Lung (tissue), 12 donors: ENCODE data around the gene ACAT2. TPM values are rescaled to one million over a fixed set of nuclear protein-coding genes. Genes with fewer than 3 reads are reported as not detected.

Experiments used
- ATAC-seq: fragments of 200-7000 bp; cut with Tn5 transposase; one replicate; pipeline ENCODE4 v1.9.1; 2020; ENCODE audit warnings: moderate number of reproducible peaks; ENCODE audit not compliant: insufficient read depth, low FRiP score
- DNase-seq, 3 donors: peaks; one replicate each; pipeline ENCODE4 v3.0.0-alpha.2; 2013 to 2017
- H3K27ac ChIP-seq, 2 donors: one replicate each; pipeline ENCODE4 v1.5.1; 2013; ENCODE audit warnings: mild to moderate bottlenecking in 2 of 2, moderate library complexity in 2 of 2, control low read depth in 1 of 2, inconsistent platforms in 1 of 2, low read depth in 1 of 2, low read length in 1 of 2
- H3K27me3 ChIP-seq, 3 donors: one replicate each; pipeline ENCODE4 v1.5.1; 2013; ENCODE audit warnings: low read length in 2 of 3; ENCODE audit not compliant: control insufficient read depth in 3 of 3, insufficient read depth in 3 of 3
- H3K36me3 ChIP-seq, 4 donors: one replicate each; pipeline ENCODE4 v1.5.1; 2013; ENCODE audit warnings: low read length in 4 of 4, mild to moderate bottlenecking in 1 of 4, moderate library complexity in 1 of 4; ENCODE audit not compliant: control insufficient read depth in 4 of 4, insufficient read depth in 4 of 4
- H3K4me1 ChIP-seq, 5 donors: one replicate each; pipeline ENCODE4 v1.5.1; 2013; ENCODE audit warnings: low read length in 5 of 5, mild to moderate bottlenecking in 2 of 5, moderate library complexity in 1 of 5; ENCODE audit not compliant: control insufficient read depth in 5 of 5, insufficient read depth in 5 of 5
- H3K4me3 ChIP-seq: one replicate; pipeline ENCODE4 v1.5.1; 2013; ENCODE audit warnings: mild to moderate bottlenecking, control low read depth, moderate library complexity
- H3K9ac ChIP-seq, 2 donors: one replicate each; pipeline ENCODE4 v1.5.1; 2013; ENCODE audit warnings: low read length in 2 of 2, control low read depth in 1 of 2; ENCODE audit not compliant: insufficient read depth in 1 of 2
- H3K9me3 ChIP-seq, 4 donors: one replicate each; pipeline ENCODE4 v1.5.1; 2013; ENCODE audit warnings: low read length in 3 of 4, mild to moderate bottlenecking in 1 of 4, moderate library complexity in 1 of 4; ENCODE audit not compliant: control insufficient read depth in 4 of 4, insufficient read depth in 3 of 4
- CTCF ChIP-seq: IDR thresholded peaks from 2 replicates; pipeline ENCODE4 v1.5.1; 2012; ENCODE audit warnings: mild to moderate bottlenecking; ENCODE audit errors: control extremely low read depth, extremely low read depth
- WGBS, 2 donors: extraction: QIAGEN DNeasy Blood & Tissue Kit; methylation state at CpG; one replicate each; pipeline ENCODE4 v1.1.7; 2013; 5-methylcytosine and 5-hydroxymethylcytosine counted together
- polyA plus RNA-seq, 2 donors: library from polyadenylated mRNA; stranded (reverse); fragments of 200-250 nt; gene quantifications; one replicate each; pipeline ENCODE4 v1.2.1, GENCODE V29; 2013
- total RNA-seq, 2 donors: library from RNA; depleted of rRNA in 1 of 2; stranded (reverse); fragments of >200 nt in 1 of 2; gene quantifications; one replicate each; pipeline ENCODE4 v1.2.1, GENCODE V29; 2014 to 2021
- donor health status: control.
- donor health status: control.
- donor health status: Bipolar disorder and iron deficiency.
- donor health status: healthy.
- donor health status: DM: yes; HTN: yes; CAD: no.

The ACAT2 gene
- total and polyA plus RNA-seq, 4 donors = 20.8 to 84.4 (median 67.6) TPM

- DNase-seq (no peak), ATAC-seq (no peak)
- Histone ChIP-seq H3K4me1 (peaks cover 0 to 14% (median 5%) of the 10 kb centered on the region in 5 donors), H3K27ac (no peak overlapping the region), H3K9me3 (no peaks in the 10 kb centered on the region), H3K27me3 (no peaks in the 10 kb centered on the region), H3K4me3 (no peak overlapping the region), H3K9ac (no peak overlapping the region), H3K36me3 (peaks cover 14 to 33% (median 23%) of the 10 kb centered on the region in 4 donors)
- WGBS, 2 donors = 61% methylated on average over 2 of the region's 2 CpGs; no CpG with 5 or more reads in 1 of the 2 donors
- TF ChIP-seq CTCF = no peak
Observed at GRCh38 chr6:159759645-159760044, 2.2 kb upstream of the ACAT2 start.

DNA sequence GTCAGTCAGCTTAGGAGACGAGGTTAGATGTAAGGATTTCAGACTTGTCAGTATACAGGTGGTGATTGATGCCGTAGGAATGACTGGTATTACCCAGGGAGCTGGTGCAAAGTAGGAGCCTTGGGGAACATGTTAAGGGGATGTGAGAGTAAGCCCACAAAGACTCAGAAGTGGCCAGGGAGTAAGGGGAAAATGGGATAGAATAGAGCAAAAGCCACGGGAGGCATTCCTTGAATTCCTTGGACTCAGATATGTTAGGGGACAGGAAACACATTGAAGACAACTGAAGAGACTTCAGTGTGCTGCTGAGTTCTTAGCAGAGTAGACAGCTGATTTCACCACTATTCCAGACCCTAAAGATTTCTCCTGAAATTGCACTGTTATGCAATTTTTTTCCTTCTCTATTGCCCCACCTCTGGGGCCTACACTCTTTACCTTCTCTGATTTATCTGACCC lies 1.2 kb upstream of the ACAT2 start:
- Histone ChIP-seq H3K27me3 (no peaks in the 10 kb centered on the region), H3K4me1 (peaks cover 0 to 14% (median 5%) of the 10 kb centered on the region in 5 donors), H3K9ac (peak overlapping the region; percentile 76 to 90), H3K27ac (peak overlapping the region; percentile 48 to 95), H3K36me3 (peaks cover 7 to 30% (median 16%) of the 10 kb centered on the region in 4 donors), H3K4me3 (no peak overlapping the region), H3K9me3 (no peaks in the 10 kb centered on the region)
- TF ChIP-seq CTCF = no peak
- DNase-seq (peak in 2 of 3 donors; percentile 29 to 42), ATAC-seq (no peak)
- WGBS, 2 donors = 62 to 64% methylated on average over 3 of the region's 3 CpGs

DNA sequence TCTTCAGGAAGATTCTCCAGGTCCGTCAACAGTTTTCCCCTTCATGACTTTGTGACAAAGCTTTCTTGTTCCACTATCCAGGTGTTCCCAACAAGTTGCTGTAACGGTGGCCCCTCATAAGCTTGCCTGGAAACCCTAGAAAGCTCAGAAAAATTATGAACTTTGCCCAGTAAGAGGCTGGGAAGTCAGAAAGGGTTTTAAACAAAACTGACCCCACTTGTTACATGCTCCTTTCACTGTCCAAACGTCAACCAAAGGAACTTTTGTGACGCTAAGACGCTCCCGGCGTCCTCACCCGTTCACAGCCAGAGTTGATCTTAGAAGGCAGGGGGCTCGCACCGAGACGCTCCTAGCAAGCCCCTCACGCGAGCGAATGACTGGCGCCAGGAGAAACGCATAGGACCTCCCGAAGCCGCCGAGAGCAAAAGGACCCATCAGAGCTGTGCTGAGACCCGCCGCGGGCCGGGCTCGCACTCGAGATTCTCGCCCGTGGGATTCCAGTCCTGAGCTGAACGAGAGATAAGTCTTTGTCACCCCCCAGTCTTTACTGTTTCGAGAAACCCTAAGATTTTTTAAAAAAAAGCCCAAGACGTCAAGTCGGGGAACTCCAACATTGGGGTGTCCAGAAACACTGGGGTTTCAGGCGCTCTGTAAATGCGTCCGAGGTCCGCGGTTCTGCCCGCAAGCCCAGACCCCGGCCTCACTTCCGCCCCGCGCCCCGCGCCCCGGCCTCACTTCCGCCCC lies 544 bp upstream of the ACAT2 start:
- DNase-seq = no peak
- TF ChIP-seq CTCF = no peak
- peak overlapping the region; percentile 76 to 90 for H3K9ac ChIP-seq
- H3K27me3 ChIP-seq = no peaks in the 10 kb centered on the region
- 2 to 6% methylated on average over 43 to 45 of the region's 45 CpGs for WGBS, 2 donors
- H3K4me3 ChIP-seq = peak overlapping the region; percentile 58
- H3K4me1 ChIP-seq = peaks cover 0 to 14% (median 5%) of the 10 kb centered on the region in 5 donors
- peaks cover 4 to 24% (median 14%) of the 10 kb centered on the region in 4 donors for H3K36me3 ChIP-seq
- peak overlapping the region; percentile 83 to 95 for H3K27ac ChIP-seq
- no peak for ATAC-seq
- no peaks in the 10 kb centered on the region for H3K9me3 ChIP-seq
